NCI-H446 treated with DMSO at 0.1 percent for 48 hours (cell line): ENCODE data around the gene FOSL1.
"Not testable (repeated sequence)": the region's sequence is repeated elsewhere in the genome, so short reads cannot be mapped to it uniquely, and the experiment has no call there.

Source experiments
- DNase-seq: peaks from one replicate; lab custom pipeline; 2025; lab: John Stamatoyannopoulos, UW

Gene FOSL1

GRCh38 chr11:65852508-65853245, 47.5 kb downstream of the FOSL1 start:
- no peak for DNase-seq

- DNase-seq, result no peak
Observed at GRCh38 chr11:65851811-65852507, 48.2 kb downstream of the FOSL1 start.

- DNase-seq, result no peak
Observed at GRCh38 chr11:65851083-65851579, 49.1 kb downstream of the FOSL1 start.

- no peak for DNase-seq
Observed at GRCh38 chr11:65850217-65851082, 49.7 kb downstream of the FOSL1 start.

GRCh38 chr11:65849771-65850216, 50.4 kb downstream of the FOSL1 start:
- no peak for DNase-seq

- no peak for DNase-seq
Observed at GRCh38 chr11:65849366-65849765, 50.8 kb downstream of the FOSL1 start.

GRCh38 chr11:65848693-65849092, 51.5 kb downstream of the FOSL1 start:
- not testable (repeated sequence) for DNase-seq

- DNase-seq, result no peak
Observed at GRCh38 chr11:65847746-65848145, 52.4 kb downstream of the FOSL1 start.

GRCh38 chr11:65844231-65844872, 55.8 kb downstream of the FOSL1 start:
- no peak for DNase-seq

- no peak for DNase-seq
Observed at GRCh38 chr11:65843811-65844210, 56.4 kb downstream of the FOSL1 start.

- no peak for DNase-seq
Observed at GRCh38 chr11:65842144-65842543, 58.0 kb downstream of the FOSL1 start.
